Superior temporal gyrus (tissue), 1 donor: Measurements from ENCODE around the gene CCNI.
"Not testable (repeated sequence)": the region's sequence is repeated elsewhere in the genome, so short reads cannot be mapped to it uniquely, and the experiment has no call there.

Experiments used
- DNase-seq: peaks from one replicate; pipeline ENCODE4 v3.0.0-alpha.2; 2016; ENCODE audit errors: extremely low spot score

The CCNI gene

GRCh38 chr4:77040854-77041725, 34.7 kb downstream of the CCNI start:
- no peak for DNase-seq

- DNase-seq, result no peak
Measured at GRCh38 chr4:77040270-77040669, 35.5 kb downstream of the CCNI start.

GRCh38 chr4:77039796-77040195, 36.0 kb downstream of the CCNI start:
- no peak for DNase-seq

- no peak for DNase-seq
Measured at GRCh38 chr4:77037736-77038135, 38.1 kb downstream of the CCNI start.

GRCh38 chr4:77037168-77037567, 38.6 kb downstream of the CCNI start:
- DNase-seq, result not testable (repeated sequence)

- DNase-seq, result no peak
Measured at GRCh38 chr4:77036206-77036605, 39.6 kb downstream of the CCNI start.

GRCh38 chr4:77035153-77035552, 40.6 kb downstream of the CCNI start:
- no peak for DNase-seq

GRCh38 chr4:77031544-77031943, 44.2 kb downstream of the CCNI start:
- DNase-seq, result no peak

GRCh38 chr4:77029757-77030156, 46.0 kb downstream of the CCNI start:
- DNase-seq, result not testable (repeated sequence)

- no peak for DNase-seq
Measured at GRCh38 chr4:77028246-77028645, 47.5 kb downstream of the CCNI start.

- DNase-seq, result no peak
Measured at GRCh38 chr4:77026322-77026704, 49.5 kb downstream of the CCNI start.

GRCh38 chr4:77025643-77026321, 50.0 kb downstream of the CCNI start:
- DNase-seq, result no peak

- no peak for DNase-seq
Measured at GRCh38 chr4:77023920-77024319, 51.9 kb downstream of the CCNI start.

GRCh38 chr4:77022560-77023179, 53.1 kb downstream of the CCNI start:
- no peak for DNase-seq

GRCh38 chr4:77021614-77022089, 54.1 kb downstream of the CCNI start:
- DNase-seq, result no peak

- no peak for DNase-seq
Measured at GRCh38 chr4:77020017-77020416, 55.8 kb downstream of the CCNI start.

GRCh38 chr4:77015390-77015789, 60.4 kb downstream of the CCNI start:
- no peak for DNase-seq

GRCh38 chr4:77014256-77014655, 61.5 kb downstream of the CCNI start:
- DNase-seq, result no peak

- DNase-seq, result no peak
Measured at GRCh38 chr4:77012726-77013125, 63.1 kb downstream of the CCNI start.

GRCh38 chr4:77010841-77011354, 64.9 kb downstream of the CCNI start:
- DNase-seq, result no peak

GRCh38 chr4:77009511-77010115, 66.2 kb downstream of the CCNI start:
- no peak for DNase-seq
